GF-D8 (cell line): ENCODE measurements around the gene TMEM38B.
"Not testable (repeated sequence)": the region's sequence is repeated elsewhere in the genome, so short reads cannot be mapped to it uniquely, and the experiment has no call there.

ENCODE experiments used
- DNase-seq: peaks from one replicate; lab custom pipeline; 2025; lab: John Stamatoyannopoulos, UW

The TMEM38B gene

GRCh38 chr9:105681724-105682123 lies 12.6 kb upstream of the TMEM38B start:
- DNase-seq = no peak

- no peak for DNase-seq
Observed at GRCh38 chr9:105683688-105684275, 10.6 kb upstream of the TMEM38B start.

- DNase-seq = no peak
Observed at GRCh38 chr9:105686936-105687335, 7.4 kb upstream of the TMEM38B start.

GRCh38 chr9:105690742-105691141 lies 3.6 kb upstream of the TMEM38B start:
- DNase-seq = no peak

GRCh38 chr9:105693435-105694189 lies 729 bp upstream of the TMEM38B start:
- peak; percentile 6 for DNase-seq

- DNase-seq = peak; percentile 34
Observed at GRCh38 chr9:105694848-105695581, 674 bp downstream of the TMEM38B start.

- DNase-seq = no peak
Observed at GRCh38 chr9:105696219-105696793, 2.0 kb downstream of the TMEM38B start.

- no peak for DNase-seq
Observed at GRCh38 chr9:105697871-105698270, 3.5 kb downstream of the TMEM38B start.

- DNase-seq = no peak
Observed at GRCh38 chr9:105698348-105698870, 4.1 kb downstream of the TMEM38B start.

- no peak for DNase-seq
Observed at GRCh38 chr9:105700668-105701067, 6.3 kb downstream of the TMEM38B start.

- no peak for DNase-seq
Observed at GRCh38 chr9:105701145-105701544, 6.8 kb downstream of the TMEM38B start.

GRCh38 chr9:105702207-105702606 lies 7.9 kb downstream of the TMEM38B start:
- no peak for DNase-seq

GRCh38 chr9:105703638-105704037 lies 9.3 kb downstream of the TMEM38B start:
- not testable (repeated sequence) for DNase-seq

GRCh38 chr9:105706156-105706555 lies 11.8 kb downstream of the TMEM38B start:
- DNase-seq = no peak

- no peak for DNase-seq
Observed at GRCh38 chr9:105708405-105708804, 14.1 kb downstream of the TMEM38B start.

- DNase-seq = no peak
Observed at GRCh38 chr9:105710638-105711037, 16.3 kb downstream of the TMEM38B start.

GRCh38 chr9:105711867-105712266 lies 17.5 kb downstream of the TMEM38B start:
- no peak for DNase-seq

- no peak for DNase-seq
Observed at GRCh38 chr9:105712297-105712696, 18.0 kb downstream of the TMEM38B start.

- DNase-seq = no peak
Observed at GRCh38 chr9:105712773-105713172, 18.4 kb downstream of the TMEM38B start.

GRCh38 chr9:105713260-105714019 lies 19.1 kb downstream of the TMEM38B start:
- DNase-seq = no peak

- DNase-seq = no peak
Observed at GRCh38 chr9:105714020-105714331, 19.6 kb downstream of the TMEM38B start.

- DNase-seq = no peak
Observed at GRCh38 chr9:105716146-105716545, 21.8 kb downstream of the TMEM38B start.
